Activated CD4-positive, alpha-beta T cell treated with anti-CD3 and anti-CD28 coated beads for 24 hours (primary cell): ENCODE data around the gene DENND4C.
"Not testable (repeated sequence)": the region's sequence is repeated elsewhere in the genome, so short reads cannot be mapped to it uniquely, and the experiment has no call there.

Experiments
- DNase-seq, 2 donors: peaks; one replicate each; pipeline ENCODE4 v3.0.0-alpha.2; 2020; ENCODE audit warnings: low read depth in 2 of 2

The DENND4C gene

GRCh38 chr9:19410195-19410503, 179.7 kb downstream of the DENND4C start:
- no peak for DNase-seq

DNA sequence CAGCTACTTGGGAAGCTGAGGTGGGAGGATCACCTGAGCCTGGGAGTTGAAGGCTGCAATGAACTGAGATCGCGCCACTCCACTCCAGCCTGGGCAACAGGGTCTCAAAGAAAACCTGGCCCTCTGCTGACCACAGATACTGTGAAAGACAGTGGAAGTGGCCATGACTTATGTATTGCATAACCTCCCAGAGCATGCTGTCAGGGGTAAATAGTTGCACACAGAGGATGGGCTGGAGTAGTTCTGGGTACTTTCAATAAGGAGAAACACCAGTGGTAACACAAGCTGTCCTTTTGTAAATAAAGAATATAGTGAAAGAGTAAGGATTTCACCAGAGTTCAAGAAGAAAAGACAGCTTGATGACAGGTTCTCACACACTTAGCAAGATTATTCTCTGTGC, 180.1 kb downstream of the DENND4C start:
- DNase-seq: no peak

GRCh38 chr9:19411316-19411715, 180.8 kb downstream of the DENND4C start:
- no peak for DNase-seq

GRCh38 chr9:19413456-19413855, 183.0 kb downstream of the DENND4C start:
- not testable (repeated sequence) for DNase-seq

DNA sequence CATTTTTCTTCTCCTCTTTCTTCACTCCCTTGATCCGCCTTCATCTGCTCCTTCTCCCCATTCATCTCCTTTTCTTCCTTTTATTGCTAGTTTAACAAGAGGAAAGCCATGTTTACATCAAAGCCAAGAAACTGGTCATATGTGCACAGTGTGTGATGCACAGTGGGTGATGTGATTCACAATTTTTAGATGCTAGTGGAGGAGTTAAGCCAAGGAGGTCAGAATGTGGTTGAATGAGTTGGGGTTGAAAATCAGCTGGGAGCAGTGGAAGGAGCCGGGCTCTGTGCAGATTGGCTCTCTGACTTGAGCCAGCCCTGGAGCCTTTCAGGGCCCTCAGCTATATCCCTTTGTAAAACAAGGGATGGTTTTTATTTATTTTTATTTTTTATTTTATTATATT, 185.7 kb downstream of the DENND4C start:
- DNase-seq: no peak

DNA sequence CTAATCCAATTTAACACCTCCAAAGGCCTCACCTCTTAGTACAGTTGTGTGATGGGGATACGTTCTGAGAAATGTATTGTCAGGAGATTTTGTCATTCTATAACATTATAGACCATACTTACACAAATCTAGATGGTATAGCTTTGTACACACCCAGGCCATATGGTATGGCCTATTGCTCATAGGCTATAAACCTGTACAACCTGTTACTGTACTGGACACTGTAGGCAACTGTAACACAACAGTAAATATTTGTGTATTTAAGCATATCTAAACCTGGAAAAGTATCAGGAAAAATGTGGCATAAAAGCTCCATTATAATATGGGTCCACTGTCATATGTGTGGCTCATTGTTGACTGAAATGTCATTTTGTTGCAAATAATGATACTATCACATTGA, 190.4 kb downstream of the DENND4C start:
- DNase-seq: no peak
